ENCODE data around the gene WDR31. TPM values are rescaled to one million over a fixed set of nuclear protein-coding genes. Genes with fewer than 3 reads are reported as not detected.

Gene WDR31
- total RNA-seq, 1 donor from 2014 or later: 1.7 TPM

- Mint-ChIP-seq H3K27ac (ENCODE audit: unreplicated experiment) (no peak within 1 kb of the TSS), H3K4me3 (ENCODE audit: unreplicated experiment) (peak within 1 kb of the TSS; percentile 61), H3K4me1 (ENCODE audit: low read depth) (peaks cover 10% of the 10 kb centered on the region), H3K9me3 (ENCODE audit: low read depth) (no peaks in the 10 kb centered on the region), H3K27me3 (ENCODE audit: low read depth) (peaks cover 45% of the 10 kb centered on the region), H3K36me3 (ENCODE audit: low read depth) (peaks cover 2% of the 10 kb centered on the region)
- TF ChIP-seq CTCF (IDR thresholded peaks at IDR 0.05): no peak
- no peak for DNase-seq (ENCODE audit: low spot score)
Observed at GRCh38 chr9:113349445-113350094, 9.5 kb upstream of the WDR31 start, which contains the start of gene BSPRY. BSPRY (plus strand) TSS chr9:113349541; CDS start chr9:113349580, 39 bp downstream.

GRCh38 chr9:113349066-113349444 is 9.0 kb upstream of the WDR31 start:
- Mint-ChIP-seq H3K27me3 (ENCODE audit: low read depth) (peaks cover 41% of the 10 kb centered on the region), H3K9me3 (ENCODE audit: low read depth) (no peaks in the 10 kb centered on the region), H3K4me1 (ENCODE audit: low read depth) (peaks cover 10% of the 10 kb centered on the region), H3K4me3 (ENCODE audit: unreplicated experiment) (peak overlapping the region; percentile 53), H3K36me3 (ENCODE audit: low read depth) (peaks cover 2% of the 10 kb centered on the region), H3K27ac (ENCODE audit: unreplicated experiment) (no peak overlapping the region)
- no peak for DNase-seq (ENCODE audit: low spot score)
- no peak for TF ChIP-seq CTCF (IDR thresholded peaks at IDR 0.05)

GRCh38 chr9:113348437-113348836 is 8.4 kb upstream of the WDR31 start:
- no peak for TF ChIP-seq CTCF (IDR thresholded peaks at IDR 0.05)
- Mint-ChIP-seq H3K4me3 (ENCODE audit: unreplicated experiment) (no peak overlapping the region), H3K27me3 (ENCODE audit: low read depth) (peaks cover 37% of the 10 kb centered on the region), H3K36me3 (ENCODE audit: low read depth) (peaks cover 2% of the 10 kb centered on the region), H3K4me1 (ENCODE audit: low read depth) (peaks cover 17% of the 10 kb centered on the region), H3K27ac (ENCODE audit: unreplicated experiment) (no peak overlapping the region), H3K9me3 (ENCODE audit: low read depth) (no peaks in the 10 kb centered on the region)
- DNase-seq (ENCODE audit: low spot score): no peak

GRCh38 chr9:113345671-113346070 is 5.6 kb upstream of the WDR31 start:
- Mint-ChIP-seq H3K27me3 (ENCODE audit: low read depth) (peaks cover 15% of the 10 kb centered on the region), H3K36me3 (ENCODE audit: low read depth) (no peaks in the 10 kb centered on the region), H3K9me3 (ENCODE audit: low read depth) (no peaks in the 10 kb centered on the region), H3K27ac (ENCODE audit: unreplicated experiment) (no peak overlapping the region), H3K4me3 (ENCODE audit: unreplicated experiment) (no peak overlapping the region), H3K4me1 (ENCODE audit: low read depth) (peaks cover 20% of the 10 kb centered on the region)
- DNase-seq (ENCODE audit: low spot score): no peak
- TF ChIP-seq CTCF (IDR thresholded peaks at IDR 0.05): no peak

- H3K36me3 Mint-ChIP-seq (ENCODE audit: low read depth): no peaks in the 10 kb centered on the region
- peaks cover 23% of the 10 kb centered on the region for H3K4me1 Mint-ChIP-seq (ENCODE audit: low read depth)
- DNase-seq (ENCODE audit: low spot score): no peak
- TF ChIP-seq CTCF (IDR thresholded peaks at IDR 0.05): no peak
- no peak overlapping the region for H3K4me3 Mint-ChIP-seq (ENCODE audit: unreplicated experiment)
- H3K27ac Mint-ChIP-seq (ENCODE audit: unreplicated experiment): peak overlapping the region; percentile 32
- H3K27me3 Mint-ChIP-seq (ENCODE audit: low read depth): peaks cover 11% of the 10 kb centered on the region
- H3K9me3 Mint-ChIP-seq (ENCODE audit: low read depth): no peaks in the 10 kb centered on the region
Observed at GRCh38 chr9:113345190-113345589, 5.1 kb upstream of the WDR31 start.

Measured in chondrocyte (in vitro differentiated cells).